Fibroblast of skin of abdomen (primary cell): ENCODE measurements around the gene COL27A1.

Source experiments
- DNase-seq: peaks from one replicate; pipeline ENCODE4 v3.0.0-alpha.2; 2013

COL27A1 gene

GRCh38 chr9:114345493-114346065 lies 190.2 kb downstream of the COL27A1 start:
- no peak for DNase-seq

GRCh38 chr9:114346146-114346545 lies 190.8 kb downstream of the COL27A1 start:
- no peak for DNase-seq

GRCh38 chr9:114347675-114348074 lies 192.3 kb downstream of the COL27A1 start:
- DNase-seq: no peak

GRCh38 chr9:114348261-114348905 lies 193.0 kb downstream of the COL27A1 start:
- DNase-seq: no peak

GRCh38 chr9:114348906-114349482 lies 193.7 kb downstream of the COL27A1 start:
- DNase-seq: peak; percentile 99

- DNase-seq: no peak
These were observed 194.6 kb downstream of the COL27A1 start for GRCh38 chr9:114349713-114350480.

GRCh38 chr9:114350636-114351401 lies 195.5 kb downstream of the COL27A1 start:
- DNase-seq: no peak

GRCh38 chr9:114351932-114352331 lies 196.6 kb downstream of the COL27A1 start:
- DNase-seq: no peak

GRCh38 chr9:114355821-114356220 lies 200.5 kb downstream of the COL27A1 start:
- DNase-seq: no peak

- DNase-seq: no peak
These were observed 201.5 kb downstream of the COL27A1 start for GRCh38 chr9:114356792-114357191.

- no peak for DNase-seq
These were observed 202.0 kb downstream of the COL27A1 start for GRCh38 chr9:114357360-114357759.

- no peak for DNase-seq
These were observed 202.6 kb downstream of the COL27A1 start for GRCh38 chr9:114357911-114358328.

GRCh38 chr9:114359801-114360200 lies 204.5 kb downstream of the COL27A1 start:
- no peak for DNase-seq

- no peak for DNase-seq
These were observed 206.2 kb downstream of the COL27A1 start for GRCh38 chr9:114361542-114361941.
